SK-MEL-5 (cell line): ENCODE results near the gene MYBL2. TPM values are rescaled to one million over a fixed set of nuclear protein-coding genes. Genes with fewer than 3 reads are reported as not detected.

Source experiments
- DNase-seq: peaks from one replicate; pipeline ENCODE4 v3.0.0-alpha.2; 2016; ENCODE audit warnings: low read depth, low spot score
- in situ Hi-C: cut with HindIII; loops from 2 replicates; pipeline ENCODE4 v1.10.0; 2016; ENCODE audit warnings: low sequenced_read_pairs, high pct_unique_total_duplicates, low pct_unique_long_range_greater_than_20kb
- total RNA-seq: library from RNA; depleted of rRNA; stranded (reverse); fragments of >200 nt; shearing (Covaris generic); gene quantifications from 2 replicates; pipeline ENCODE4 v1.2.3, GENCODE V29; 2014

MYBL2 gene
- total RNA-seq, 1 experiment from 2014 or later, result 10.4 TPM

- no peak for DNase-seq
- in situ Hi-C loops, result no loop called here
These were observed 49.2 kb downstream of the MYBL2 start for GRCh38 chr20:43716123-43716522.

DNA sequence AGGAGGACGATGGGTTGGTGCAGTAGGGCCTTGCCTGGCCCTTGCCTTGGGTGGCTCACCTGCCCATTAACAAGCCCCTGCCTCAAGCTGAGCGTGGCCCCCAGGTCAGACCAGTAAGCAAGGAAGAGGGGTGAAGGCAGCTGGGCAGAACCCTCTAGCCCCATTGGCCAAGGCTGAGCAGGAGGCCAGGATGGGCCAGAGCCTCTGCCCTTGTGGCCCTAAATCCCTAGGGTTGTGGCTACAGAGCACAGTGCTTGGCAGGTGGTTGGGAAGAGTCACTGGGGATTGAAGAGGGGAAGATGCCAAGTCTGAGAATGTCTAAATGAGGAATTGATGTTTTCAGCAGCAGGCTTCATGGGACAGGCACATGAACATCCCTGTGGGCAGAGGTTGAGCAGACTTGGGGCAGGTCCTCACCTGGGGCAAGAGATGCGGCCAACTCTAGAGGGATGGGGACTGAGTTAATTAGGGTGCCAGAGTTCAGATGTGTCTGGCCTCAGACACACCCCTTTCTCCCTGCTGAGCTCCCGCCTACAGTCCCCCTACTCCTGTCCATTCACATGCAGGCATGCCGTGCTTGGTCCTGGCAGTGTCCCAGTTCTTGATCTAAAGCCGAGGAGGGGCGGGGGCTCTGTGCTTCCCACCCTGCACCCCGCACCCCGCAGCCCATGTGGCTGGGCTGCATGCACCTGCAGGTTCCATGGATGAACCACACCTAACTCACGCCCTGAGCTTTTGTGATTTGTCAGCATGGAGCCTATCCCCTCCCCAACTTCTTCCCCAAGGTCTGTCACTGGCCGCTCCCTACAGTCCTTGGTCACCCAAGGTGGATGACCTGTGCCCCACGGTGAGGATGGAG is 50.1 kb downstream of the MYBL2 start:
- DNase-seq, result no peak
- in situ Hi-C loops, result no loop called here

GRCh38 chr20:43717616-43717995 is 50.7 kb downstream of the MYBL2 start:
- in situ Hi-C loops, result no loop called here
- no peak for DNase-seq

DNA sequence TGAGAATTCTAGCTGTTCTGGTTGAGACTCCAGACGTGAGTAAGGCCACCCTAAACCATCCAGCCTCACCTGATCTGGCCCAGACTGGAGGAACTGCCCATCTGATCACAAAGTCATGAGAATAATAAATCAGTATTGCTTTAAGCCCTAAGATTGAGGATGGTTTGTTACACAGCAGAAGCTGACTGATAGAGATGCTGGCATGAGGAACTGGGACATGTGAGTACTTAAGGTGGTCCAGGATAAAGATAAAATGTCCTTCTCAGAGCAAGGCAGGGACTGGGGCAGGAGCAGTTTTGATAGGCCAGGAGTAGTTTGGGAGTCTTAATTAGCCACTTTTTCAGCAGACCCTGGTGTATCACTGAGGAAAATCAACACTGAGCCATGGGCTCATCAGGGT is 53.1 kb downstream of the MYBL2 start:
- in situ Hi-C loops, result no loop called here
- no peak for DNase-seq

DNA sequence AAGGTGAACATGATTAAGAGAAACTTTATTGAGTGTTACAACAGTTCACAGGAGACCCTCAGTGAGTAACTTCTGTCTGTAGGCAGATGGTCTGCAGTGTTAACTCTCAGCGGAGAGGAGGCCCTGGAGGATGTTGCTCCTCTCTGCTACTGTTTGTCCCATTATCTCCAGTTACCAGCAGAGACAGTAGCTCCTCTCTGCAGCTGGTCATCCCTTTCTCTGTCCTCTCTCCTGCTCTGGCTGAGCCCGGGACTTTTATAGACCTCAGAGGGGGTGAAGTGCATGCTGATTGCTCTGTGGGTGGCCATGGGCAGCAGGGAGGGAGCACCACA is 54.1 kb downstream of the MYBL2 start:
- in situ Hi-C loops, result no loop called here
- DNase-seq, result no peak

- no peak for DNase-seq
- in situ Hi-C loops, result no loop called here
These were observed 54.7 kb downstream of the MYBL2 start for GRCh38 chr20:43721429-43722152.

GRCh38 chr20:43722153-43722505 is 55.2 kb downstream of the MYBL2 start:
- DNase-seq, result no peak
- in situ Hi-C loops, result no loop called here

DNA sequence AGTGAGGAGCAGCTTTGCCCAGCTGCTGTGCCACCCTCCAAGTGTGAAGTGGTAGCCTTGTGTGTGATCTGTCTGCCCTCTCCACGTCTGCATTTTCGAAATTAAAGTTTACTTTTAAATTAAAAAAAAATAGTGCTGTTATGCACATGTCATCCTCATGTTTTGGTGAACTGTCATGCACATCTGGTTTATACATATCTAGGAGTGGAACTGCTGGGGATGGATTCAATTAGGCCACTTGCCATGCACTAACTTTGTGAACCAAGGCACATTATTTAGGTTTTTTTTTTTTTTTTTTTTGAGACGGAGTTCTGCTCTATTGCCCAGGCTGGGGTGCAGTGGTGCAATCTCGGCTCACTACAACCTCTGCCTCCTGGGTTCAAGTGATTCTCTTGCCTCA is 56.3 kb downstream of the MYBL2 start:
- in situ Hi-C loops, result no loop called here
- DNase-seq, result no peak

DNA sequence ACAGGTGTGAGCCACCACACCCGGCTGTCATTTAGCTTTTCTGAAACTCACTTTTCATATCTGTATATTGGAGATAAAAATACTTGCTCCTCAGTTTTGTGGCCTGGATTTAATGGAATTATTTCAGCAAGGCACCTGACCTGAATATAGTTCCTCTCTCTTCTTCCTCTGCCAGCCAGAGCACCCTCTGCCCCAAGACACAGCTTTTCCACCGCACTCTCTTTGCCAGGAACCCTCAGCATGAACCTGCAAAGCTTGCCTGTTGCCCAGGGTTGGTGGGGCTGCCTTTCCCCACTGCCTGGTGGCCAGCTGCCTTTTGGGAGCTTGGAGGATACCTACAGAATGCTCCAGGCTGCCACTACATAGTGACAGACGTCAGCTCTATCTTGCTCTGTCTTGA is 56.8 kb downstream of the MYBL2 start:
- no peak for DNase-seq
- in situ Hi-C loops, result no loop called here

DNA sequence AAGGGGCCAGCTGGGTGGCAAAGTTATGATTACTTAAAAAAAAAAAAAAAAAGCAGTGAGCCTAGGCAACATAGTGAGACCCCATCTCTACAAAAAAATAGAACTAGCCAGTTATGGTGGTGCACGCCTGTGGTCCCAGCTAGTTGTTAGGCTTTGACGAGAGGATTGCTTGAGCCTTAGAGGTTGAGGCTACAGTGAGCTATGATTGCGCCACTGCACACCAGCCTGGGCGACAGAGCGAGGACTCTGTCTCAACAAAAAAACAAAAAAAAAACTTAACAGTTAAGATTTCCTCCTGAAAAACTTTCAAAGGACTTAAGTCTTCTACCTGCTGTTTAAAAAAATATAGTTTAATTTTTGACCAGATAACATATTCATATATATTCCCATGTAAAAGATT is 57.5 kb downstream of the MYBL2 start:
- no peak for DNase-seq
- in situ Hi-C loops, result no loop called here

DNA sequence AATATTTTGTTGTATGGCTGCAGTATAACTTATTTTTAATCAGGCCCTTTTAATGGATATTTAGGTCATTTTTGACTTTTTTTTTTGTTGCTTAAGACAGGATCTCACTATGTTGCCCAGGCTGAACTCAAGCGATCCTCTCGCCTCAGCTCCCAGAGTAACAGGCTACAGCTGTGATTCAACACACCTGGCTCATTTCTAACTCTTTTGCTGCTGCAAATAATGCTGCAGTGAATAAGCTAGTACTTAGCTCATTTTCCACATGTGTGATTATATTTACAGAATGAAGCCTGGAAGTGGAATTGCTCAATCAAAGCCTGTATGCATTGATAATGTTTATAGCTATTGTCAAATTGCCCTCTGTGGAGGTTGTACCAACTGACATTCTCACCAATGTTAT is 58.8 kb downstream of the MYBL2 start:
- in situ Hi-C loops, result no loop called here
- no peak for DNase-seq

DNA sequence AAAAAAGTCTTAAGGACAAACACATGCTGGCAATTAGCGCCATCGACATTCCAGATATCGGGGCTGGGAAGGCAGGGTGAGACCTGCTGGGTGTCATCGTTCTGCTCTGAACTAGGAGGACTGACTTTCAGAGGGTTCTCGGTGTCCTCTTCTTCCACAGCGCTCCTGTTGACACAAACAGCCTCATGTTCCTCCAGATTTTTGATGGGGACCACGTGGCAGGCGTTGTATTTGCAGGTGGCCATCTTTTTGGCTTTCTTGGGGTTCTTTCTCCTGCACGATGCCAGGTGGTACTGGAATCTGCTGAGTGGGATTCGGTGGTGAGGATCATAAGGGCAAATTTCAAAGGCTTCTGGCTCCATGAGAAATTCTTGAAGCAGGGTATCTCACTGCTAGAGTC is 59.4 kb downstream of the MYBL2 start:
- in situ Hi-C loops, result no loop called here
- no peak for DNase-seq

DNA sequence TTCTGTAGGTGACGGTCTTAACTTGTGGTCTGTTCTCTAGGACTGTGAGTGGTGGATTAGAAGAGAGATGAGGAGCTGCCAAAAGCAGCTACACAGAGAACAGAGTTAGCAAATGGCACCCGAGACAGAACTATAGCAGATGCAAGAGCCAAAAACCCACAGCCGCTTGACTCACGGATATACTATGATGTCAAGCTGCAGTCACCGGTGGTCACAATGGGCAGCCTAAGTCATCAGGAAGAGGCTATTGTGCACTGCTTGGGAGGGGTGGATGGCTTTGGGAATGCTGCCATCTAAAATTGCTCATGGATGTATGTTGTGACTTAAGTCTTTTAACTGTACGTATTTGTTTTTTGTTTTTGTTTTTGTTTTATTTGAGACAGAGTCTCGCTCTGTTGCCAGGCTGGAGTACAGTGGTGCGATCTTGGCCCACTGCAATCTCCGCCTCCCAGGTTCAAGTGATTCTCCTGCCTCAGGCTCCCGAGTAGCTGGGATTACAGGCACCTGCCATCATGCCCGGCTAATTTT is 60.0 kb downstream of the MYBL2 start, which contains the start of gene GTSF1L:
Gene GTSF1L (minus strand): TSS at position 192 of the 528 bp plus-strand sequence. CDS start 308 bp downstream, outside the sequence.
- DNase-seq, result no peak
- in situ Hi-C loops, result no loop called here

DNA sequence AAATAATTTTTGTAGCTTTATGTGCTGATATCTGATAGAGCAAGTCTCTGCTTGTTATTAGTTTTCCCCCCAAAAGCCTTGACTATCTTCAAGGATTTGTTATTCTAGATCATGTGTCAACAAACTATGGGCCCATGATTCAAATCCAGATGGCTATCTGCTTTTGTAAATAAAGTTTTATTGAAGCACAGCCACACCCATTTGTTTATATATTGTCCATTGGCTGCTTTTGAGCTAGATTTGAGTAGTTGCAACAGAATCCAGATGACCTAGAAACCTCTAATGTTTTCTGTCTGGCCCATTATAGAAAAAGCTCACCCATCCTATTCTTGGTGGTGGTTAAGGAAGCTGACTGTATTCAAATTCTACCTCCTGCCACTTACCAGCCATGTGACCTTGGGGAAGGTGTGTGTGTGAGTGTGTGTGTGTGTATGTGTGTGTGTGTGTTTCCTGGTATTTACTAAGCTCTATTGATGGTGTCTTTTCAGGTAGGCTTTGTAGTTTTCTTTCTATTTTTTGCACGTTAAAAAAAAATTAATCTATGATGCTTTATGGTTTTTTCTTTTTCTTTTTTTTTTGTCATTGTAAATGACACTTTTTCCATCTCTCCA is 61.2 kb downstream of the MYBL2 start:
- in situ Hi-C loops, result no loop called here
- no peak for DNase-seq

DNA sequence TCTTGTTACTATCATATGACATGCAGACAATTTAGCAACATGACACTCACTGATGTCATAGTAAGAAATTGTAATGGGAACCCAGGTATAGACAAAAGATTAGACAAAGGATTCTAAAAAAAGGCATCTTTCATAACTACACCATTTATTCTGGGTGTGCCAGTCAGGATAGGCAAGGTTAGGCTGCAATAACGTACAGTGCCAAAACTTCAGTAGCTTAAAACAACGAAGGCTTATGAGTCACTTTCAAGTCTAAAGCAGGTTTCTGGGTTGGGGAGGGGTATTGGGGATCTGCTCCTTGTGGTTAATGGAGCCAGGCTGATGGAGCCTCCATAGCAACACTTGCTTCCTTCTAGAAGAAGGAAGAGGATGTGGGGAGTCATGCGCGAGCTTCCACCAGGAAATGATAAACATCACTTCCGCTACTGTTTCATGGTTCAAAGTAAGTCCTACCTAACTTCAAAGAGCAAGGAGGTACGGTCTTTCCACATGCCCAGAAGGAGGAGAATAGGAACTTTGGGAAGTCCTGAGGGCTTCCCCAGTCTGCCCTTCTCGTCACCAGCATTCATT is 61.9 kb downstream of the MYBL2 start:
- in situ Hi-C loops, result no loop called here

DNA sequence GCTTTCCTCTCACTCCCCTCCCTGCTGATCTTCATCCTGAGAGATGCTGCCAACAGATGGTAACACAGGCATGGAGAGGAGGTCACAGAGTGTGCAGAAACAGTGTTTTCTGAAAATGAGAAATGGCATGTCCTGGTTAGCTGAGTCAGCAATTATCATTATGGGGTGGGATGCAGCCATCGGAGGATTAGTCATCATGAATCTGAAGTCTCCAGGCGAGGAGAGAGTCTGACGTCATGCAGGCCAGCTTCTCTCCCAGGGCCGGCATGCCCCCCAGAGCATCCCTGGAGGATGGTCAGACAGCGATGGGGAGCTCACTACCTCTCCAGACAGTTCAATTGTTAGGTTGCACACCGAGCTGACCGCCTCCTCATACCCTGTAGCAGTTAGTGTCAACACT is 64.6 kb downstream of the MYBL2 start:
- DNase-seq, result no peak
- in situ Hi-C loops, result no loop called here

More for the DNA sequence above, 61.9 kb downstream of the MYBL2 start:
- no peak for DNase-seq

- in situ Hi-C loops, result no loop called here
These were observed 65.0 kb downstream of the MYBL2 start for GRCh38 chr20:43731927-43732326.

GRCh38 chr20:43736588-43737158 is 69.8 kb downstream of the MYBL2 start:
- in situ Hi-C loops, result no loop called here
- DNase-seq, result peak; percentile 17

More at GRCh38 chr20:43731927-43732326, 65.0 kb downstream of the MYBL2 start:
- DNase-seq, result no peak
